A673 (cell line): Measurements from ENCODE around the gene SLC2A9.

Source experiments
- CTCF ChIP-seq: fragments of 300-800, 200-600 bp; sonication (generic); conservative IDR thresholded peaks from 2 replicates; pipeline ENCODE4 v1.5.1; 2017; ENCODE audit warnings: low read depth, mild to moderate bottlenecking, antibody characterized with exemption, low read length, moderate library complexity, mixed read lengths
- EZH2 ChIP-seq: fragments of 200-600 bp; sonication (generic); IDR thresholded peaks from 2 replicates; pipeline ENCODE4 v1.6.1; 2017; ENCODE audit warnings: borderline replicate concordance, low read depth, mild to moderate bottlenecking, mixed read lengths, antibody characterized with exemption, low read length; ENCODE audit not compliant: poor library complexity, severe bottlenecking

GRCh38 chr4:10030972-10031667 is 9.8 kb upstream of the SLC2A9 start:
- TF ChIP-seq CTCF (no peak), EZH2 (no peak)
